ENCODE data around the gene TTC32.
"Not testable (repeated sequence)": the region's sequence is repeated elsewhere in the genome, so short reads cannot be mapped to it uniquely, and the experiment has no call there.

Gene TTC32

DNA sequence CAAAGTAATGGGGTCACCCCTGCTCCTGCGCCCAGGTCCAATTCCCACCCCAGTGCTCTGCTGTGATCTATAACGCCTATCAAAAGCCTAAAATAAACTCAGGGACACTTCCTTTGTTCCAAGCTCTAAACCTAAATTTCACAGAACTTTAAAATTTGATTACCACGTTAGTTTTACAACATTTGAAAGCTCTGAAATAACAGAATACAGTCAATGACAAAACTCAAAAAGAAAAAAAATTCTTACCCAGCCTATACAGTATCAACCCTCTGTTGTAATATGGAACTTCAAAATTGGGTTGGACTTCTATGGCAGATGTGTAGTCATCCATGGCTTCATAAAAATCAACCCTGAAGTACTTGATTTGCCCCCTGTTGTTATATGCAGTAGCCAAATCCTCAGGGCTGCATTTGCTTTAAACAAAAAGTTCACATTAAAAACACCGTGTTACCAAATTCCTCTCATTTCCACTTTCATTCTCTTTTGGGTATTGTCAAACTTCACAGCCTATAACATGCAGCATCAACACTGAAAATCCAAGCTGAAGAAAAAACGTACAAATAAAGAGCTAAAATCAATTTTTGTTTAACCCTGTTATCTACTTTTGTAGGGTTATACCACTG, 4.0 kb downstream of the TTC32 start:
- Histone ChIP-seq H3K36me3 (ENCODE audit: control insufficient read depth in 1 of 2, insufficient read depth in 2 of 2, low read length in 2 of 2) (peaks cover 0 to 5% of the 10 kb centered on the region in 2 donors), H3K4me3 (ENCODE audit: low read depth in 1 of 2, low read length in 2 of 2) (no peak overlapping the region), H3K27ac (ENCODE audit: low read length) (no peak overlapping the region), H3K9me3 (ENCODE audit: control insufficient read depth in 1 of 2, low read length in 2 of 2) (no peaks in the 10 kb centered on the region), H3K4me1 (ENCODE audit: control insufficient read depth in 1 of 2, insufficient read depth in 2 of 2, low read length in 2 of 2) (peaks cover 16 to 42% of the 10 kb centered on the region in 2 donors), H3K27me3 (ENCODE audit: low read depth, low read length) (no peaks in the 10 kb centered on the region)

DNA sequence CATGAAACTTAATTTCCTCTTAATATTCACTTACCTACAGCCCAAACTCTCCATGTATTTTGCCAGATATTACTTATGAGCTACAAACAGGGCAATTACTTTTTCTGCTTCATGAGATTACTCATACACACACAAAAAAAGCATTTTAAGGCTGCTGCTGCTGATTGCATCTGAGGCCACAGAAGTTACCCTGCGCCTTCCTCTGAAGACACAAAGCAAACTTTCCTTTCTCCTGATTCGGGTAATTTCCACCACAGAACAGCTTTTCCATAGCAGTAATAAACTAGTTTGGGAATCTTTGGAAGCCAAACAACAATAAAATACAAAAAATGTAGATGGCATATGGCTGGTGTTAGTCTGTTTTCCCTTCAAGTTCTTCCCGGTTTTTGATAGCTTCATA, 6.2 kb downstream of the TTC32 start:
- Histone ChIP-seq H3K4me3 (ENCODE audit: low read depth in 1 of 2, low read length in 2 of 2) (no peak overlapping the region), H3K36me3 (ENCODE audit: control insufficient read depth in 1 of 2, insufficient read depth in 2 of 2, low read length in 2 of 2) (no peaks in the 10 kb centered on the region), H3K27ac (ENCODE audit: low read length) (no peak overlapping the region), H3K9me3 (ENCODE audit: control insufficient read depth in 1 of 2, low read length in 2 of 2) (no peaks in the 10 kb centered on the region), H3K4me1 (ENCODE audit: control insufficient read depth in 1 of 2, insufficient read depth in 2 of 2, low read length in 2 of 2) (peaks cover 16 to 38% of the 10 kb centered on the region in 2 donors), H3K27me3 (ENCODE audit: low read depth, low read length) (no peaks in the 10 kb centered on the region)

DNA sequence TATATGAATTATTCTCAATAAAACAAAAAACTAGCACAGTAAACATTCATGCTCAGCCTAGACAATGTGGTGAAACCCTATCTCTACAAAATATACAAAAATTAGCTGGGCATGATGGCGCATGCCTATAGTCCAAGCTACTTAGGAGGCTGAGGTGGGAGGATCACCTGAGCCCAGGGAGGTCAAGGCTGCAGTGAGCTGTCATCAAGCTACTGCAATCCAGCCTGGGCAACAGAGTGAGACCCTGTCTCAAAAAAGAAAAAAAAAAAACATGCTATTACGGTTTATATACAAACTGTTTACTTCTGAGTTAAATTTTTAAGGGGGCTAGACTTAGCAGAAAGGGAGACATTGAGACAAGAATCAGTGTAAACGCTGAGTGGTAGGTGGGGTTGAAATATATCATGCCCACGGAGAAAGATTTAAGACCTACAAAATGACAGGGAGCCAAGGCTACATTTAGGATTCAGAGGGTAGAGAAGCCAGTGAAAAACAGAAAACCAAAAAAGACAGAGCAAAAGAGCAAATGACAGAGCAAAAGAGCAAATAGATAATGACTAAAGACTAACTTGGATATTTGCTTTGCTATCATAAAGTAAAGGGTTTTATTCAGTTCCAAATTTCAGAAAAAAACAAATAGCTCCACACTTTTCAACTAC, 7.5 kb downstream of the TTC32 start:
- H3K4me3 ChIP-seq (ENCODE audit: low read depth in 1 of 2, low read length in 2 of 2): no peak overlapping the region
- H3K27ac ChIP-seq (ENCODE audit: low read length): no peak overlapping the region
- H3K4me1 ChIP-seq (ENCODE audit: control insufficient read depth in 1 of 2, insufficient read depth in 2 of 2, low read length in 2 of 2): peaks cover 16 to 31% of the 10 kb centered on the region in 2 donors
- no peaks in the 10 kb centered on the region for H3K36me3 ChIP-seq (ENCODE audit: control insufficient read depth in 1 of 2, insufficient read depth in 2 of 2, low read length in 2 of 2)
- no peaks in the 10 kb centered on the region for H3K27me3 ChIP-seq (ENCODE audit: low read depth, low read length)
- H3K9me3 ChIP-seq (ENCODE audit: control insufficient read depth in 1 of 2, low read length in 2 of 2): no peaks in the 10 kb centered on the region

GRCh38 chr2:19893520-19894133, 8.2 kb downstream of the TTC32 start:
- H3K27ac ChIP-seq (ENCODE audit: low read length): no peak overlapping the region

DNA sequence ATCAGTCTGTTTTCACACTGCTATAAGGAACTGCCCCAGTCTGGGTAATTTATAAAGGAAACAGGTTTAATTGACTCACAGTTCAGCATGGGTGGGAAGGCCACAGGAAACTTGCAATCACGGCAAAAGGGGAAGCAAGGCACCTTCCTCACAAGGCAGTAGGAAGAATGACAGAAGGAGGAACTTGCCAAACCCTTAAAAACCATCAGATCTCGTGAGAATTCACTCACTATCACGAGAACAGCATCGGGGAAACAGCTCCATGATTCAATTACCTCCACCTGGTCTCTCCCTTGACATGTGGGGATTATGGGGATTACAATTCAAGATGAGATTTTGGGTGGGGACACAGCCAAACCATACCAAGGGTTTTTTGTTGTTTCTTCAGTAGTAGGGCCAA, 9.8 kb downstream of the TTC32 start:
- not testable (repeated sequence) for H3K27me3 ChIP-seq (ENCODE audit: low read depth, low read length); H3K27ac ChIP-seq (ENCODE audit: low read length); H3K9me3 ChIP-seq (ENCODE audit: control insufficient read depth in 1 of 2, low read length in 2 of 2); H3K4me3 ChIP-seq (ENCODE audit: low read depth in 1 of 2, low read length in 2 of 2); H3K4me1 ChIP-seq (ENCODE audit: control insufficient read depth in 1 of 2, insufficient read depth in 2 of 2, low read length in 2 of 2); H3K36me3 ChIP-seq (ENCODE audit: control insufficient read depth in 1 of 2, insufficient read depth in 2 of 2, low read length in 2 of 2)

More at GRCh38 chr2:19893520-19894133, 8.2 kb downstream of the TTC32 start:
- no peaks in the 10 kb centered on the region for H3K27me3 ChIP-seq (ENCODE audit: low read depth, low read length)
- no peaks in the 10 kb centered on the region for H3K36me3 ChIP-seq (ENCODE audit: control insufficient read depth in 1 of 2, insufficient read depth in 2 of 2, low read length in 2 of 2)
- H3K9me3 ChIP-seq (ENCODE audit: control insufficient read depth in 1 of 2, low read length in 2 of 2): no peaks in the 10 kb centered on the region
- peaks cover 11 to 26% of the 10 kb centered on the region in 2 donors for H3K4me1 ChIP-seq (ENCODE audit: control insufficient read depth in 1 of 2, insufficient read depth in 2 of 2, low read length in 2 of 2)
- no peak overlapping the region for H3K4me3 ChIP-seq (ENCODE audit: low read depth in 1 of 2, low read length in 2 of 2)

DNA sequence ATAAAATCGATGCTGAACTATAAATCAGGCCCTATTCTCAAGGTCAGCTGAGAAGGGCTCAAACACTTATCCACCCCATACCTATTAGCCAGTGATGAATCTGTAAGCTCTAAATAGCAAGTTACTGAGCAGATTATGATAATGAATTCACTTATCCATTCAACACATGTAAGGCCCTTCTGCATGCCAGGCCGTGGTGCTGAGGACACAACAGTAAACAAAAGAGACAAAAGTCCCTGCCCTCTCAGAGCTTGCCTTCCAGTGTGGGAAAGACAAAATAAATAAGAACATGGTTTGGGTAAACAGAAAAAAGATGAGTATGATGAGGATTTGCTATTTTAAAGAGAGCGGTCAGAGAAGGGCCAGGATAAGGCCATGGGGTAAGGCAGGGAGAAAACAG, 11.7 kb downstream of the TTC32 start:
- H3K4me1 ChIP-seq (ENCODE audit: control insufficient read depth in 1 of 2, insufficient read depth in 2 of 2, low read length in 2 of 2): no peaks in the 10 kb centered on the region

GRCh38 chr2:19888831-19889230, 13.0 kb downstream of the TTC32 start:
- H3K4me3 ChIP-seq (ENCODE audit: low read depth in 1 of 2, low read length in 2 of 2): no peak overlapping the region
- no peaks in the 10 kb centered on the region for H3K27me3 ChIP-seq (ENCODE audit: low read depth, low read length)
- no peaks in the 10 kb centered on the region for H3K4me1 ChIP-seq (ENCODE audit: control insufficient read depth in 1 of 2, insufficient read depth in 2 of 2, low read length in 2 of 2)
- H3K27ac ChIP-seq (ENCODE audit: low read length): no peak overlapping the region
- no peaks in the 10 kb centered on the region for H3K36me3 ChIP-seq (ENCODE audit: control insufficient read depth in 1 of 2, insufficient read depth in 2 of 2, low read length in 2 of 2)
- no peaks in the 10 kb centered on the region for H3K9me3 ChIP-seq (ENCODE audit: control insufficient read depth in 1 of 2, low read length in 2 of 2)

More for the DNA sequence above, 11.7 kb downstream of the TTC32 start:
- Histone ChIP-seq H3K27ac (ENCODE audit: low read length) (no peak overlapping the region), H3K27me3 (ENCODE audit: low read depth, low read length) (no peaks in the 10 kb centered on the region), H3K9me3 (ENCODE audit: control insufficient read depth in 1 of 2, low read length in 2 of 2) (no peaks in the 10 kb centered on the region), H3K36me3 (ENCODE audit: control insufficient read depth in 1 of 2, insufficient read depth in 2 of 2, low read length in 2 of 2) (no peaks in the 10 kb centered on the region), H3K4me3 (ENCODE audit: low read depth in 1 of 2, low read length in 2 of 2) (no peak overlapping the region)

GRCh38 chr2:19887510-19887909, 14.3 kb downstream of the TTC32 start:
- H3K27me3 ChIP-seq (ENCODE audit: low read depth, low read length): no peaks in the 10 kb centered on the region
- no peak overlapping the region for H3K4me3 ChIP-seq (ENCODE audit: low read depth in 1 of 2, low read length in 2 of 2)
- no peak overlapping the region for H3K27ac ChIP-seq (ENCODE audit: low read length)
- no peaks in the 10 kb centered on the region for H3K4me1 ChIP-seq (ENCODE audit: control insufficient read depth in 1 of 2, insufficient read depth in 2 of 2, low read length in 2 of 2)
- no peaks in the 10 kb centered on the region for H3K36me3 ChIP-seq (ENCODE audit: control insufficient read depth in 1 of 2, insufficient read depth in 2 of 2, low read length in 2 of 2)
- no peaks in the 10 kb centered on the region for H3K9me3 ChIP-seq (ENCODE audit: control insufficient read depth in 1 of 2, low read length in 2 of 2)

DNA sequence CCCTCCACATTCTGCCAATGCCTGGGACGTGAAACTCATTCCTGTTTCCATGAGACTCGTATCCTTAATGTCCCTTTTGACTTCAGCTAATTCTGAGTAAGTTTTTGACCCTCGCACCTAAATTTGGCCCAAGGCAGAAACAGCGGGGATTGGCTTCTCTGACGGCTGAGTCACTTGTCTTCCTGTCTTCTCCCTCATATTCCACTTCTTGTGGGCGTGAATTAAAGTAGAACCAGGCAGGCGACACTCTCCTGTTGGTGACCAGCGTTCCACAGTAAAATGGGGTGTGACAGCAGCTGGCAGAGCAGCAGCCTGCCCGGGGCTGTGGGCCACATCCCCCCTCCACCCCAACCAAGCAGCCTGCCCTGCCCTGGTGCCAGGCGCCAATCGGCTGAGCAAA, 15.5 kb downstream of the TTC32 start:
- H3K27ac ChIP-seq (ENCODE audit: low read length): no peak overlapping the region

GRCh38 chr2:19885791-19886190, 16.0 kb downstream of the TTC32 start:
- Histone ChIP-seq H3K9me3 (ENCODE audit: control insufficient read depth in 1 of 2, low read length in 2 of 2) (no peaks in the 10 kb centered on the region), H3K27ac (ENCODE audit: low read length) (no peak overlapping the region), H3K36me3 (ENCODE audit: control insufficient read depth in 1 of 2, insufficient read depth in 2 of 2, low read length in 2 of 2) (no peaks in the 10 kb centered on the region), H3K4me3 (ENCODE audit: low read depth in 1 of 2, low read length in 2 of 2) (no peak overlapping the region), H3K4me1 (ENCODE audit: control insufficient read depth in 1 of 2, insufficient read depth in 2 of 2, low read length in 2 of 2) (no peaks in the 10 kb centered on the region), H3K27me3 (ENCODE audit: low read depth, low read length) (no peaks in the 10 kb centered on the region)

More for the DNA sequence above, 15.5 kb downstream of the TTC32 start:
- Histone ChIP-seq H3K9me3 (ENCODE audit: control insufficient read depth in 1 of 2, low read length in 2 of 2) (no peaks in the 10 kb centered on the region), H3K4me1 (ENCODE audit: control insufficient read depth in 1 of 2, insufficient read depth in 2 of 2, low read length in 2 of 2) (no peaks in the 10 kb centered on the region), H3K4me3 (ENCODE audit: low read depth in 1 of 2, low read length in 2 of 2) (no peak overlapping the region), H3K27me3 (ENCODE audit: low read depth, low read length) (no peaks in the 10 kb centered on the region), H3K36me3 (ENCODE audit: control insufficient read depth in 1 of 2, insufficient read depth in 2 of 2, low read length in 2 of 2) (no peaks in the 10 kb centered on the region)

GRCh38 chr2:19883971-19884720, 17.6 kb downstream of the TTC32 start:
- Histone ChIP-seq H3K27me3 (ENCODE audit: low read depth, low read length) (no peaks in the 10 kb centered on the region), H3K4me1 (ENCODE audit: control insufficient read depth in 1 of 2, insufficient read depth in 2 of 2, low read length in 2 of 2) (no peaks in the 10 kb centered on the region), H3K27ac (ENCODE audit: low read length) (no peak overlapping the region), H3K4me3 (ENCODE audit: low read depth in 1 of 2, low read length in 2 of 2) (no peak overlapping the region), H3K36me3 (ENCODE audit: control insufficient read depth in 1 of 2, insufficient read depth in 2 of 2, low read length in 2 of 2) (no peaks in the 10 kb centered on the region), H3K9me3 (ENCODE audit: control insufficient read depth in 1 of 2, low read length in 2 of 2) (no peaks in the 10 kb centered on the region)
